ENCODE results near the gene ZDBF2. TPM values are rescaled to one million over a fixed set of nuclear protein-coding genes. Genes with fewer than 3 reads are reported as not detected.
"Not testable (repeated sequence)": the region's sequence is repeated elsewhere in the genome, so short reads cannot be mapped to it uniquely, and the experiment has no call there.

Gene ZDBF2
- polyA plus RNA-seq (ENCODE audit: insufficient read length) = 14.3 TPM
- long read RNA-seq, donor 1, full-length matches to known transcripts = 1 of 1 reads
- long read RNA-seq, donor 1, partial matches to known transcripts = 0 of 1 reads
- long read RNA-seq, donor 1, other reads (novel, unspliced or antisense) = 0 of 1 reads
- long read RNA-seq, donor 2 = 0 reads
- long read RNA-seq, donor 3, full-length matches to known transcripts = 1 of 1 reads
- long read RNA-seq, donor 3, partial matches to known transcripts = 0 of 1 reads
- long read RNA-seq, donor 3, other reads (novel, unspliced or antisense) = 0 of 1 reads
- long read RNA-seq, donor 4 = 0 reads
- long read RNA-seq, donor 5 = 0 reads
- long read RNA-seq, donor 6 = 0 reads
- long read RNA-seq, donor 7 = 0 reads
- long read RNA-seq, donor 8 = 0 reads

DNA sequence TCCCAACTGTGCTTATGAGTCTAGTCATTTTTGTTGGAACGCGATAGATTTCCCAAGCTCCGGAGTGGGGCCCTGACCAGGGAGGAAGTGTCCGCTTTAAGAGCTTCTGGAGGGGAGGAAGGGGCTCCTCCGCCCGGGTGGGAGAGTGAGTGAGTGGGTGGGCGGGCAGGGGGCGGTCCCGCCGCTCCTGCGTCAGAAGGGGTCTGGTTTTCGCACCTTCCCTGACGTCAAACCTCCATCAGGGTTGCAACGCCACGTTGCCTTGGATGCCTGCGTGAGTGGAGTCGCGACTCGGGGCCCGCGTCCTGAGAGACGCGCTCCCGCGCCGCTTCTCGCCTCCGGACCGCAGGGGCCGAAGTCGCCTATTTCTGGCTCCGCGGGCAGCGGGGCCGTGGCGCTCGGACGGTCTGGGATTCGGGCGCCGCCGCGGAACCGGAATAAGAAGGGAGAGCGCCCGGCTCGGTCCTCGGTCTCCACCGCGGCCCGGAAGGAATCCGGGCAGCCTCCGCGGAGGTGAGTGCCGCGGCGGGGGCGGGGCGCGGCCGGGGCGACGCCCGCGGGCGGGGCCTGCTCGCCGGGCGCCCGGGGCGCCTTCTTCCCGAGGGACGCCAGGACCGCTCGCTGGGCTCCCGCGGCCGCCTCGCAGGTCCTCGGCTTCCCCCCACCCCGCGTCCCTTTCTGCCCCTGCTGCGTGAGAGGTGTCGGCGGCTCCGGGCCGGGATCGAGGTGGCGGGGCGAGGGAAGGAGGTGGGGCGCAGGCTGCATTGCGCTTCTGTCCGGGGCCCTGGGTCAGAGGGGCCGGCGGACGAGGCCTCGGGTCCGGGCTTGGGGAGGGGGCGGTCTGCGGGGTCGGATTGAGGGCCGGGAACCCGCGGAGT, at the start of gene ZDBF2:
Gene ZDBF2, plus strand, starts transcription at position 230 of the 878 bp plus-strand sequence. CDS start 7,187 bp downstream, outside the sequence.
- peak; percentile 62 for DNase-seq

DNA sequence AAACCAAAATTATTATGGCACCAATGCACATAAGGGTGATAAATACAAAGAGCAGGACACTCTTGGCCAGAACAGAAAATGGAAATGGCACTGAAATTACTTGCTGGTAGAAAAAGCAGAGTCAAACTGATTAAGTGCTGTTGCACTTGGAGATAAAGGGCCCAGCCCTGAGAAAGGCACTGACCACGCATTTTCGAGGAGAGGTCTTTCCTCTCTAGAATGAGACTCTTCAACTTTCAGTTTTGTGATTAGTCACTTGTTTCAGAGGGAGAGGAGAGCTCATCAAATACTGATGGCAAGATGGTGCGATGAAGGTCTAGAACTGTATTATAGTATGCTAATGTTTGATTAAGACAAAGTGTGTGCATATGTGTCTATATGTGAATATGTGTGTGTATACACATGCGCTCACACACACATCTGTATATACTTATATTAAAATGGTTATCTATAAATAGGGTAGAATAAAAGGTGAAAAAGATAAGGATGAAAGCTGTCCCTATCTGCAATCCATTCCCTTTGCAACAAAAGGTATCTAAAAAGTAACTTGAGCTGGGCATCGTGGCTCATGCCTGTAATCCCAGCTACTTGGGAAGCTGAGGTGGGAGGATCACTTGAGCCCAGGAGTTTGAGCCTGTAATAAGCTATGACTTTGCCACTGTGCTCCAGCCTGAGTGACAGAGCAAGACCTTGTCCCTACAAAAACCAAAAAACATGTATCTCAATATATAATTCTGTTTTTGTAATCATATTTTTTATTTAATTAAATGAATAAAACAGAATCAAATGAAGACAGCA, 48.8 kb upstream of the ZDBF2 start:
- no peak for DNase-seq

DNA sequence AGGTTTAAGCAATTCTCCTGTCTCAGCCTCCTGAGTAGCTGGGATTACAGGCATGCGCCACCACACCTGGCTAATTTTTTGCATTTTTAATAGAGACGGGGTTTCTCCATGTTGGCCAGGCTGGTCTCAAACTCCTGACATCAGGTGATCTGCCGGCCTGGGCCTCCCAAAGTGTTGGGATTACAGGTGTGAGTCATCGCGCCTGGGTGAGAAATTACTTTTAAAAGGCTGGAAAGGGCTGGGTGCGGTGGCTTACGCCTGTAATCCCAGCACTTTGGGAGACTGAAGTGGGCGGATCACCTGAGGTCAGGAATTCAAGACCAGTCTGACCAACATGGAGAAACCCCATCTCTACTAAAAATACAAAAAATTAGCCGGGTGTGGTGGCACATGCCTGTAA, 45.8 kb upstream of the ZDBF2 start:
- not testable (repeated sequence) for DNase-seq

DNA sequence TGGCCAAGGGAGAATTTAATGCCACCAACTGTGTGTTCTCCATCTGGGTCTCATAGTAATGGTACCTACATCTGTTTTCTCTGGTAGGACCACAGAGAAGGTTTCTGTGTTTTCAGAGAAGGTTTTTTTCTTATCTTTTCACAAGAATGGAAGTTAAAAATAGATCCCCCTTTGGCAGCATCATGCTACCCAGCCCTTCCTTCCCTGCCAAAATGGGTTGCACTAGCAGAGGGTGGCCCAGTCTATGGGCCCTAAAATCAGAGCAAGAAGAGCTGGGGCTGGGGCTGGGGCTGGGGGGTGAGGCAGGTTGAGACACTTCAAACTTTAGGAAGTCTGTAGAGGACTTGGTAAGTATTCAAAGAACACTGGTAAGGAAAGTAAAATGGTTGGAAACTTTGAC, 44.8 kb upstream of the ZDBF2 start:
- DNase-seq = no peak

DNA sequence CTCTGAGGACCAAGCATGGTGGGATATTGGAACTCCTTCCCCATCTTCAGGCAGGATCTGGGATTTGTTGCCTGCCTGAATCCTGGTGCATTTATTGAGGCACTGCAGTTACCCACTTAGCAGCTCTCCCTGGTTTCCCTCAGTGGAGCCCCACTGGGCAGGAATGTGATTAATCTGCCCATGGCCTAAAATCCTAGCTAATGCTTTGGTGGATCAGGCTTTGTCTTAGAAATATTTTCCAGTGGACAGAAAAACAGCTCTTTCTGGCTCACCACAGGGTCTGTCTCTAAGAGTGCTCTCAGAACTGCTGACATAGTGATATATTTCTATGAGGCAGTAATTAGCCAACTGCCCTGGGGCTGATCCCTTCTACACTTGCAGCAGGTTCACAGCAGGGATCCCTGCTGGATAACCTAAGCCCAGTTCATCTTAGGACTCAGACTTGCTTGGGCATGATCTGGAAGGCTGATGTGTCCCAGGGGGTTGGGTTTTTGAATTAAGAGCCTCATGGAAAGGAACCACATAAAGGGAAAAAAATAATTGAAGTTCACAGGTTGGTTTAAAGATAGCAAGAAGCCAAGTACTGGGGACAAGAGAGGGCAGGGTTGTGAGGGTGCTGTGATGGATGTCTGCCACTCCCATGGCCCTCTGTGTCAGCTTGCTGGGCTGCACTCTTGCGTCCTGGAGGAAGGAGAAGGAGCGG, 44.3 kb upstream of the ZDBF2 start:
- DNase-seq = no peak

DNA sequence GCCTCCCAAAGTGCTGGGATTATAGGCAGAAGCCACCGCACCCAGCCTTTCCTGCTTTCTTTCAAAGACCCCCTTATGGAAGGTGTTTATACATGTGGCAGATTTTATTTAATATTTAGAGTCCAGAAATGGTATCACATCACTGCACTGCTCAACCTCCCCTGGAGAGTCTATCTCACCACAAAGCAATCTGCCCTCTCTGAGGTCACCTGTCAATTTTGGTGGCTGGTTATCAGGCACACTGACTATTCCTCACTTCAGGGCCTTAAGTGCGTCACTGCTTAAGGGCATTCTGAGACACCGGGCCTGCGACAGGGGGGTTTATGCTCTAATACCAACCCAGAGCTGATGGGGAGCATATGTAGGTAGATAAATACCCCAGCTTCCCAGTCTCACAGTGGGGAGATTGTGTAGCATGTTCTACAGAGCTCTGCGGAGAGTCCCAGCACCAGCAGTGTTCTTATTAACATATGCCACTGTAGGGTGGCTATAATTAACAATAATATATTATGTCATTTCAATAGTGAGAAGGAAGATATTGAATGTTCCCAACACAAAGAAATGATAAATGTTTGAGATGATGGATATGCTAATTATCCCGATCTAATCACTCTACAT, 42.7 kb upstream of the ZDBF2 start:
- DNase-seq = no peak

DNA sequence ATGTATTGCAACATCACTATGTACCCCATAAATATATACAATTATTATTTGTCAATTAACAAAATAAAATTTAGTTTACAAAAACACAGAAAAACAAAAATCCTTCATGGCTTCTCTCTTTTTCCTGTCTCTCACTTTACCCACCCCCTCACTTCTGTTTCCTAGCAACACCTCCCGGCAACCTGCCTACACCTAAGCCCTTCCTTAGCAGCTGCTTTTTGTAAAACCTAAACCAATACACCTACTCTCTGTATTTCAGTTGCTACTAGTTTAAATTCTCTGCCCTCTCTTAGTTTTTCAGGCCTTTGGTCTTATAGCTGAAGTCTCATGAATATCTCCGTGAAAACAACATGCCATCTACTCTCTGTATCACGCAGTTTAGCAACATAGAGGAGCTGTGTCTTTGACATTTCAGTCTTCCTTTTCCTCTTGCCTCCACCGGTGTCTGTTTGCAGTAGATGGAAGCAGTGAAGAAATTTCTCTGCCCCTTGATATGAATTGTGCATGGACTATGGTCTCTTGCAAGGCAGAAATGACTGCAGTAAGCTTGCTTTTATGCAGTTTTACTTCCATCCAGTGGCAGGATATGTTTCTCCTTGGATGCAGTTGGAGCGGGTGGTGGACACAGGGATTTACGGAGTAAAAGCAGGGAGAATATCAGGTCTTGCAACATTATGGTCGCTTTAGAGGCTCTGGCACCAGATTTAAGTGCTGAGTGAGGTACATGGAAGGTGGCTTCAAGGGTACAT, 42.0 kb upstream of the ZDBF2 start:
- DNase-seq = no peak

DNA sequence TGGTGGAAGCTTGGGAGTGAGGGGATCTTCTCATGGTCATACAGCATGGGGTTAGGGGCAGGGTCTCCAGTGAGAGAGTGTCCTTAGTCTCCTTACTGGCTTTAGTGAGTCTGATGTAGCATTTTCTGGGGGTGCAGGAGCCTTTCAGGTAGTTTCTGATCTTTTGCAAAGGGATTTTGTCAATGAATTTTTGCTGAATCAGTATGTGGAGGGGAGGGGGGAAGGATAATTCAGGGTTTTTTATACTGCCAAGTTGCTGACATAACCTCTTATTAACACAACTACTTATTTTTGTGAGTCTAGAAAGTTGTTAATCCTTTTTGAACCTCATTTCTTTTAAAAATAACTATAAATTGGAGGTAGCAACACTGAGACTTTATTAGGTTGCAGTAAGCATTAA, 35.3 kb upstream of the ZDBF2 start:
- no peak for DNase-seq

DNA sequence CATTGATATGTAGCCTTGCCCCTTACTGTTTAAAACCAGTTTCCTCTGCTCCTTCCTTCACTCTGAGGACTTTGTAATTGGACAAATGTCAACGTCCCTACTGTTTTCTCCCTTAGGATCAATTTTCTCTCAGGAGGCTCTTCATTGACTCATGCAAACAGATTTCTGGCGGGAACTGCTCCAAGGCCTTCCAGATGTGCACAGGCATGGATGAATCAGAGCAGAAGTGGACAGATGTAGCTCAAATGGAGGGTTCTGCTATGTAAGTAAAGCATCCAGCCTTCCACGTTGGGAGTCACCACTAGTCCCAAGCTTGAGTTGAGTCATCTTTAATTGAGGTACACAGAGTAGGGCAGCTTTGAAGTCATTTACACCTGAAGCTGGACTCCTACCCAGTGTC, 34.1 kb upstream of the ZDBF2 start:
- DNase-seq = no peak

DNA sequence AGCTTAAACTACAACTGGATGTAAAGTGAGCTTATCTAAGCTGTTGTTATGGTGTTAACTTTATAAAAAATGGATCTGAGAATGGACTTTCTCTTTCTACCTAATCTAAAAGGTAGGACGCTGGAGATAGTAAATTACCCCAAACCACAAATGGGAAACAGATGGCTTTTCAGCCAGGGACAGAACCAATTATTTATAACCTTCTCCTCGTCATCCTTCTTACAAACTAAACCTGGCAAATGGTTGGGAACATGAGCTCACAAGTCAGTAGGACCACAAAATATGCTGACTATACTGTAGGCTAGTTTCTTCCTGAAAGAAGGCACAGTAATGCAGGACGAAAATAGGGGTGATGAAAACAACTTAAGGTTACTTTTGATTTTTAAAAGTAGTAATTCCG, 32.7 kb upstream of the ZDBF2 start:
- DNase-seq = no peak

DNA sequence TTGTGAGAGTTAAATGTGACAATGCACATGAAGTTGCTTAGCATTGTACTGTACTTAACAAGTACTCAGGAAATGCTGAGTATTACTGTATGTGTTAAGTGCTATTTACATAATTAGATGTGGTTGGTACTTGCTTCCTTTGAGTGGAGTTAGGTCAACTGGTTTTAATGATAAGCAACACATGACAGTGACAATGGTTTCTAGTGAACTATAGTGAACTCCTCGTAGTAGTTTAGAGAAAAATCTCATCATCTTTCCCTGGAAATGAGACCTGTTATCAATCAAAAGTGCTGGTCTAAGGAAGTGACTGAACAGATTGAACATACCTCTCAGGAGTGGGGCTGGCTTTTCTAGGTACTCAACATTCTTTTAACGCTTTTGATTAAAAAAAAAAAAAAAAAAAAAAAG, 29.2 kb upstream of the ZDBF2 start:
- DNase-seq = no peak

DNA sequence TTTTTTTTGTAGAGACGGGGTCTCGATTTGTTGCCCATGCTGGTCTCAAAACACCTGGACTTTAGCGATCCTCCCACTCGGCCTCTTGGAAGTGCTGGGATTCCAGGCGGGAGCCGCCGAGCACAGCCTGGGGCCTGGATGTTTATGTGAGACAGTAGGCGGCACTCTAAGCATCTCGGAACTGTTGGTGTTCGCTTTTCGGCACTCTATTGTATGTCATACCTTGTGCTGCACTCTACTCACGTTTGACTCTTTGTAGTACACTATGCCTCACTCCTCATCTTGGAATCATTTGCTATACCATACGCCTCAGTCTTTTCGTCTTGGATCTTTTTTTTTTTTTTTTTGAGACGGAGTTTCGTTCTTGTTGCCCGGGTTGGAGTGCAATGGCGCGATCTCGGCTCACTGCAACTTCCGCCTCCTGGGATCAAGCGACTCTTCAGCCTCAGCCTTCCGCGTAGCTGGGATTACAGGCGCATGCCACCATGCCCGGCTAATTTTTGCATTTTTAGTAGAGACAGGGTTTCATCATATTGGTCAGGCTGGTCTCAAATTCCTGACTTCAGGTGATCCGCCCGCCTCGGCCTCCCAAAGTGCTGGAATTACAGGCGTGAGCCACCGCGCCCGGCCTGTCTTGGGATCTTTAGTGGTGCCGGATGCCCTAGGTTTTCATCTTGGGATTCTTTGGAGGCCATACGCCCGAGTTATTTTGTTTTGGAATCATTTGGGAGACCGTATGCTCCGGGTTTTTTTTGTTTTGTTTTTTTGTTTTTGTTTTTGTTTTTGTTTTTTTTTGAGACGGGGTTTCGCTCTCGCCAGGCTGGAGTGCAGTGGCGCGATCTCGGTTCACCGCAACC, 24.2 kb upstream of the ZDBF2 start:
- no peak for DNase-seq

DNA sequence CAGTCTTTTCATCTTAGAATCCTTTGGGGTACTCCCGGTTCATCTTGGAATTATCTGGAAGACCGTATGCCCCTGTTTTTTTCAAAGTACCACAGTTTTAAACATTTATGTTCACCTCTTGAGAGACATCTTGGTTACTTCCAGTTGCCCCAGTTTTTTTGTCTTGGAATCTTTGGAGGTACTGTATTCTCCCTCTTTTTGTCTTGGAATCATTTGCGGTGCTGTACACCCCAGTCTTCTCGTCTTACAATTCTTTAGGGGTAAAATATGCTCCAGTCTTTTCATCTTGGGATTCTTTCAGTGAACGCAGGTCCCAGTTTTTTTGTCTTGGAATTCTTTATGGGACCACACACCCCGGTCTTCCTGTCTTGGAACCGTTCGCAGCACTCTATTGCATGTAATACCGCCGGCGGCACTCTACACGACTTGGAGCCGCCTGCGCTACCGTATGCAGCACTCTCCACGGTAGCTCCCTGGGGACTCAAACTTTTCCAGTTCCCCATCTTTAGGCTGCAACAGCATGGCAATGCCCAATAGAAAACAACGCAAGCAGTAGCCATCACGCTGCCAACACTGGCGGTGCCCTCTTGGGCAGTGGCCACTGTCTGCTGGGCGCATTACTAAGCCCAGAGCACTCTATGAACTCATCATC, 21.2 kb upstream of the ZDBF2 start:
- DNase-seq = no peak

DNA sequence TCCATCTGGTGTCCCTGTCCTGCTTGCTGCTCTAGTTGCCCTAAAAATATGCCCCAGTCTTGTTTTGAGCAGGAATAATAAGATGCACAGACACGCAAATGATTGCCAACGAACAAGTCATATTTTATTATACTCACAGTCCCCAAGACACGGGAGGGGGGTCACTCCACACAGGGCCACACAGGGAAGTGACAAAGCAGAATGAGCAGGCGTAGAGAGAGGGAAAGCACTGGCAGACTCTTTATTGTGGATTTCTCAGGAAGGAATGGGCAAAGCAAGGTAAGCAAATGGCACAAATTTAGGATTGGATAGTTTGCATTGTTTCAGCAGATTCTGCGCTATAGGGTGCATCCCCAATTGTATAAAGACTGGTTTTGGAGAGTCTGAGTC, 20.7 kb upstream of the ZDBF2 start:
- DNase-seq = no peak

DNA sequence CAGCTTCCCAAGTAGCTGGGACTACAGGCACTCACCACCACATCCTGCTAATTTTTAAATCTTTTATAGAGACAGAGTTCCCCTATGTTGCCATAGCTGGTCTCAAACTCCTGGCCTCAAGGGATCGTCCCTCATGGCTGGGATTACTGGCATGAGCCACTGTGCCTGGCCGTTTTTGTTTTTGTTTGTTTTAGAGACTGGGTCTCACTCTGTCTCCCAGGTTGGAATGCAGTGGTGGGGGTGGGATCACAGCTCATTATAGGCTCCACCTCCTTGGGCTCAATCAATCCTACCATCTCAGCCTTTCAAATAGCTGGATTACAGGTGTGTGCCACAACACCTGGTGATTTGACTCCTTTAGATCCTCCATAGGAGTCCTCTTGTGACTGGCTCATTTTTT, 19.5 kb upstream of the ZDBF2 start:
- DNase-seq = no peak

DNA sequence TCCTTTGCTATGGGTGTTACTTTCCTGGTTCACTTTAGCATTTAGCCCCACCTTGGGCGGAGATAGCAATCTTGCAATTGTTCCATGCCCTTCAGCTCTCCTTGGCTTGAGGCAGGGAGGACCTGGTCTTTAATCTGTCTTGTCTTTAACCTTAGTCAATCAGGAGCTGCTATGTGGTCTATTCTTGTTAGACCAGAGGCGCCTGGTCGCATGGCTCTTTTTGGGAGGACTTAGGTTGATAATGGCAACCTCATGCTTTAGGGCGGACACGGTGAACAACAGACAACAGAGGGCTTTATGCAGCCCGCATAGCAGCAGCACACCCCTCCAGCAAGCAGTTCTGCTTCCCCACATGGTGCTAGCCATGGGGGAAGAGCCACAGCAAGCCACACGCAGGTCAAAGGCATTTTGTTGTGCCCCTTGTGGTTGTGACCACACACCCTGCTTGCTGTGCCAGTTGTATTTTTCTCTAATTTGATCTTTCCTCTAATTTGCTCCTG, 17.7 kb upstream of the ZDBF2 start:
- DNase-seq = no peak

DNA sequence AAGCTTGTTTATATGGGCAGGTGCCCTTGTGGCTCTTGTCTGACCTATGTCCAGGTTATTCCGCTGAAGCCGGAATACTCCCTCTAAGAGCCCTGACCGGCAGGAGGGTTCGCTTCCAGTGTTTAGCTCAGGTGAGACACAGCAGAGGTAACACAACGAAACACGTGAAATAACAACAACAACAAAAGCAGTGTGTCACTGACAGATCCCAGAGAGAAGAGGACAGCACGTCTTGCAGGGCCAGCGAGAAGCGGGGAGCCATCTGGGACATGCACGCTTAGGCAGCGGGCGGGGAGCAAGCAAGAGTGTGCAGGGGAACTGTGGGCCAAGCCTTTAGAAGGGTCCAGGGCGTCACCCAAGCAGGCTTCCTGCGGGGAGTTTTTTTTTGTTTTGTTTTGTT, 17.1 kb upstream of the ZDBF2 start:
- no peak for DNase-seq

DNA sequence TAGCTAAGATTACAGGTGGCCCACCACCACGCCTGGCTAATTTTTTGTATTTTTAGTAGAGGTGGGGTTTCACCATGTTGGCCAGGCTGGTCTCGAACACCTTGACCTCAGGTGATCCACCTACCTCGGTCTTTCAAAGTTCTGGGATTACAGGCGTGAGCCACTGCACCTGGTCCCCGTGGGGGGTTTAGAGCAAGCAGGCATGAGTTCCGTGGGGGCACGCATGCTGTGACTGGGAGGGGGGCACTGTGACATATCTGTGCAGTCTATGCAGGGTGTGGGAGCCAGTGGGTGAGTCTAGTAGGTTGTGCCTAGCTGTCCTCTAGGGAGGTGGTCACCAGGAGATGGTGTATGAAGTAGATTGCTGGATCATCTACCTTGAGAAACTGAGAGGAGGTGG, 16.6 kb upstream of the ZDBF2 start:
- no peak for DNase-seq

DNA sequence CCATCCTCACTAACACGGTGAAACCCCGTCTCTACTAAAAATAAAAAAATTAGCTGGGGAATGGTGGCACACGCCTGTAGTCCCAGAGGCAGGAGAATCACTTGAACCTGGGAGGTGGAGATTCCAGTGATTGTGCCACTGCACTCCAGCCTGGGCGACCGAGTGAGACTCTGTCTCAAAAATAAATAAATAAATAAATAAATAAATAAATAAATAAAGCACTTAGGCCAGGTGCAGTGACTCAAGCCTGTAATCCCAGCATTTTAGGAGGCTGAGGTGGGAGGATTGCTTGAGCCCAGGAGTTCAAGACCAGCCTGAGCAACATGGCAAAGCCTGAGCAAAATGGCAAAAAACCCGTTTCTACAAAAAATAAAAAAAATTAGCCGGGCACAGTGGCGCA, 15.8 kb upstream of the ZDBF2 start:
- not testable (repeated sequence) for DNase-seq
